Mammary epithelial cell (primary cell): Measurements from ENCODE around the gene MAD2L1.

Experiments
- CTCF ChIP-seq, 2 donors: IDR thresholded peaks in 1 of 2; conservative IDR thresholded peaks in 1 of 2; 2 replicates each; pipeline ENCODE4 v1.5.1; 2011 to 2012; ENCODE audit warnings: inconsistent platforms in 2 of 2, low read length in 2 of 2, mild to moderate bottlenecking in 2 of 2, control low read depth in 1 of 2, low read depth in 1 of 2; ENCODE audit not compliant: insufficient read depth in 1 of 2; ENCODE audit errors: extremely low read depth in 1 of 2
- EZH2 ChIP-seq: IDR thresholded peaks from 2 replicates; pipeline ENCODE4 v1.6.1; 2012; ENCODE audit warnings: low read length, inconsistent platforms, borderline replicate concordance

- TF ChIP-seq CTCF (conservative IDR thresholded peaks at IDR 0.05 in 1 of 2, IDR thresholded peaks at IDR 0.05 in 1 of 2; ENCODE audit: extremely low read depth in 1 of 2, insufficient read depth in 1 of 2, low read depth in 1 of 2, low read length in 2 of 2) (no peak), EZH2 (no peak)
These were observed 58.7 kb downstream of the MAD2L1 start for GRCh38 chr4:120007896-120008436.
